ENCODE data around the gene ALG1.
"Not testable (repeated sequence)": the region's sequence is repeated elsewhere in the genome, so short reads cannot be mapped to it uniquely, and the experiment has no call there.

ALG1 gene

DNA sequence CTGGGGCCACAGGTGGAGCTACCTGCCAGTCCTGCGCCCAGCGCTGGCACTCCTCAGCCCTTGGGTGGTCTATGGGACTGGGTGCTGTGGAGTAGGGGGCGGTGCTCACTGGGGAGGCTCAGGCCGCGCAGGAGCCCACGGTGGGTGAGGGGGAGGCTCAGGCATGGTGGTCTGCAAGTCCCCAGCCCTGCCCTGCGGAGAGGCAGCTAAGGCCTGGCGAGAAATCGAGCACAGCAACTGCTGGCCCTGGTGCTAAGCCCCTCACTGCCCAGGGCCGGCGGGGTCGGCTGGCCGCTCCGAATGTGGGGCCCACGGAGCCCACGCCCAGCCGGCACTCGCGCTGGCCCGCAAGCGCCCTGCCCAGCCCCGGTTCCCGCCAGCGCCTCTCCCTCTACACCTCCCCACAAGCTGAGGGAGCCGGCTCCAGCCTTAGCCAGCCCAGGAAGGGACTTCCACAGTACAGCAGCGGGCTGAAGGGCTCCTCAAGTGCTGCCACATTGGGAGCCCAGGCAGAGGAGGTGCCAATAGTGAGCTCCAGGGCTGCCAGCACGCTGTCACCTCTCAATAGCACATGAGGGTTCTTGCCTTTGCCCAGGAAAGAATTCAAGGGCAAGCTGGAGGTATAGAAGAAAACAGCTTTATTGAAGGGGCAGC lies 37.0 kb downstream of the ALG1 start:
- H3K27ac ChIP-seq: no peak overlapping the region
- TF ChIP-seq, protein P1, sequence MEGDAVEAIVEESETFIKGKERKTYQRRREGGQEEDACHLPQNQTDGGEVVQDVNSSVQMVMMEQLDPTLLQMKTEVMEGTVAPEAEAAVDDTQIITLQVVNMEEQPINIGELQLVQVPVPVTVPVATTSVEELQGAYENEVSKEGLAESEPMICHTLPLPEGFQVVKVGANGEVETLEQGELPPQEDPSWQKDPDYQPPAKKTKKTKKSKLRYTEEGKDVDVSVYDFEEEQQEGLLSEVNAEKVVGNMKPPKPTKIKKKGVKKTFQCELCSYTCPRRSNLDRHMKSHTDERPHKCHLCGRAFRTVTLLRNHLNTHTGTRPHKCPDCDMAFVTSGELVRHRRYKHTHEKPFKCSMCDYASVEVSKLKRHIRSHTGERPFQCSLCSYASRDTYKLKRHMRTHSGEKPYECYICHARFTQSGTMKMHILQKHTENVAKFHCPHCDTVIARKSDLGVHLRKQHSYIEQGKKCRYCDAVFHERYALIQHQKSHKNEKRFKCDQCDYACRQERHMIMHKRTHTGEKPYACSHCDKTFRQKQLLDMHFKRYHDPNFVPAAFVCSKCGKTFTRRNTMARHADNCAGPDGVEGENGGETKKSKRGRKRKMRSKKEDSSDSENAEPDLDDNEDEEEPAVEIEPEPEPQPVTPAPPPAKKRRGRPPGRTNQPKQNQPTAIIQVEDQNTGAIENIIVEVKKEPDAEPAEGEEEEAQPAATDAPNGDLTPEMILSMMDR (conservative IDR thresholded peaks at IDR 0.05): no peak
- TF ChIP-seq ZFX (IDR thresholded peaks at IDR 0.05): no peak

DNA sequence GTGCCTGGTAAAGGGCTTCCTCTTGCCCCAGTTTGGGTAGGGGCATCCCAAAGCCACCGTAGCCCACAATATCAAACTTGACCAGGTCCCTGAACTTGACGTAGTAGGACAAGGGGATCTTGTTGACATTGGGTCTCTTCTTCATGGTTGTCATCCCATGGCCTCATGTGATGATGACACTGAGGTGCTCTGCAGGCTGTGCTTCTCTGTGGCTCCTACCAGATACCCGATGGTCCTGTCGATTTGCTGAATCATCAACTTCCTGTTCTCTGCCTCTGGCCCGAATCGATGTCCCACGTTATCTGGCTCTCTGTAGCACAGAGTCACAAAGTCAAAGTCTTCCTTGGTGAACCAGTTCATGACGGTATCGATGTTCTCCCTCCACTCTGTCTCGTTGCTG lies 39.3 kb downstream of the ALG1 start:
- not testable (repeated sequence) for H3K27ac ChIP-seq

DNA sequence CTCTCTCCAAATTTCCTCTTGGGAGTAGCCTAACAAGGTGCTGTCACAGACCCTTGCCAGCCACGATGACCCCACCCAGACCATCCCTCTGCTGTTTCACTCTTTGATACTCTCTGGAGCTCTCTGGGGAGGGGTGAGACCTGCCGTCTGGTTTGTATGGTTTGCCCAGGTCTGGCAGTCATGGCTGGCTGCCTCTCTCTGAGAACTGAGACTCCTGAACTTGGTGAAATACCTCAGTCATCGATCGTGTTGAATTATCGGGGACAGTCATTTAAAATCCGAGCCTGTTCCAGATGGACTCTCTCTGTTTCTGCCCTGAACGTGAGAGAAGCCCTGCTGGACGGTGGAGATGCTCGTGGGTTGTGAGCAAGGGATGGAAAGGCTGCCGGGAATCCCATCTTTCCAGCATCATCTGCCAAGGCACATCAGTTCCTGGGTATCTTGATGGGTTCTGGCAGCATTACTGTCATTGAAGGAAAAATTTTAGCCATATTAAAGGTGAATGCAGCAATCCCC lies 45.2 kb downstream of the ALG1 start:
- not testable (repeated sequence) for H3K27ac ChIP-seq

DNA sequence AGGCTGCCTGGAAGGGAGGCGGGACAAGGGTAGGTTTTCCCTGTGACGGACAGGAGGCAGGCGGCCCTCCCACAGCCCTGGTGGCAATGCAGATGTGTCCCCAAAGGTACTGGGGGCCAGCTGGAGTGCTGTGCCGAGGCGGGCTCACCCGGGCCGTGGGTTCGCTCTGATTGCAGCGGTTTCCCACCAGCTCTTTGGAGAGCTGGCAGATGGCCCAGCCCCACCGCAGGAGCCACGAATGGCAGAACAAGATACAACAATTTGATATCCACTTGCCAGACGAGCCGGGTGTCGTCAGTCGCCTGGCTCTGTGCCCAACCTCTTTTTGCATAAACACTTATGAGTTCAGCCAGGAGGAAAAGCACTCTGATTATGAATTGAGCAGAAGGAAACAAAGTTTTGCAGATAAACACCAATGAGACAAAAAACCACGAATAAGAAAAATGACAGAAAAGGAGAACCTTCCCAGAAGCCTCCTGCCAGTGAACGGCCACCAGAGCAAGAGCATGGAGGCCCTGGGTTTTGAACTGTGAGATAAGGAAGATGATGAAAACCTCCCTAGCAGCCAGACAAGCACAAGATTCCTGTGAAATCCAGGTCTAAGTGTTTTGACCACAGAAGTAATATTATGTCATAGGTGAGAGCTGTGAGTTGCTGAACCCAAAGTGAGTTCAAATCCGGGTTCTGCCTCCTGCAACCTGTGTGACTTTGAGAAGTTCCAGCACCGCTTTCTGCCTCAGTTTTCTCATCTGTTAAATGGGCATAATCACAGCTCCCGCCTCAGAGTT lies 45.9 kb downstream of the ALG1 start:
- H3K27ac ChIP-seq: not testable (repeated sequence)

DNA sequence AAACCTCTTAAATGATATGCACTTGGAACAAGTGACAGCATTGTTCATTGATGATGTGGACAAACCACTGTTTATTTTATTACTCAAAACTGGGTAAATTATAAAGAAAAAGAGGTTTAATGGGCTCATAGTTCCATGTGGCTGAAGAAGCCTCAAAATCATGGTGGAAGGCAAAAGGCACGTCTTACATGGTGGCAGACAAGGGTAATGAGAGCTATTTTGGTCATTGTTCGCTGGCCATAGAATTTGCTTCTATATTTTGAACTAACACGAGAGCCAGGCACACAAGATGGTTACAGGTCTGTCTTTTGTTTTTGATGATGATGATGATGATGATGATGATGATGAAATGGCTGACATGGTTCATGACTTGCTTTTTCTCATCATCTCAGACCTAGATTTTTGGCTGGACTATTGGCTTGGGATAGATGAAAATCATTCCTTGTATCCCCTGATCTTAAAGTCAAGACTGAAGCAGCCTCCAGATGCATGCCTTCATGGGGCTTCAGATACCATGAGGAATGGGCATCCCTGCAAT lies 59.9 kb downstream of the ALG1 start:
- H3K27ac ChIP-seq: not testable (repeated sequence)

DNA sequence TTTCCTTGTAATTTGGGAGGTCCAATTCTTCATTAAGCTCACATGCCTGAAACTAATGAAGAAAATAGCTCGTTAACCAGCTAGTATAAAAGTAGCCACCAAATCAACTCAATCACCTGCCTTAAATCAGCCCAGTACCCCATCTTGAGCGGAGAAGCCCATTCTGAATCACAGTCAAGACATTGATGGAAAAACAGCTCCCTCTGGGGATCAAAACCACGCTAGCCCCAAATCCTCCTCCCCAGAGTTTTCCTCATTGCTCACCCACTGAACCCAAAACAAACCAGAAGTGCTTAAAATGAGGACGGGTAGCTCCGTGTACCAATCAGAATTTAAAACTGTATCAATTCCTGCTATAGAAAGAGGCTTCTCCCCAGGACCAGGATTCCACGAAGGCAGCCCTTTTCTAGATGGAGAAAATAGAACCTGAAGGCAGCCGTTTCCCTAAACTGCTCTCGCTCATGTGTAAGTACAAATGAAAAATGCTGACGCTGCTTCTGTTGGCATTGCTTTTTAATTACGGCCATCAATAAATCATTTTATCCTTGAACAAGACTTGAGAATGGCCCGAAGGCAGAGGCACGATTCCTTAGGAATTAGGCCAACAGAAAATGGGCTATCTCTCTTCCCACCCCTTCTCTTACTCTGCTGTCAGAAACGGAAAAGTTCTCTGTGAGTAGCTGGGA lies 61.4 kb downstream of the ALG1 start:
- not testable (repeated sequence) for H3K27ac ChIP-seq

DNA sequence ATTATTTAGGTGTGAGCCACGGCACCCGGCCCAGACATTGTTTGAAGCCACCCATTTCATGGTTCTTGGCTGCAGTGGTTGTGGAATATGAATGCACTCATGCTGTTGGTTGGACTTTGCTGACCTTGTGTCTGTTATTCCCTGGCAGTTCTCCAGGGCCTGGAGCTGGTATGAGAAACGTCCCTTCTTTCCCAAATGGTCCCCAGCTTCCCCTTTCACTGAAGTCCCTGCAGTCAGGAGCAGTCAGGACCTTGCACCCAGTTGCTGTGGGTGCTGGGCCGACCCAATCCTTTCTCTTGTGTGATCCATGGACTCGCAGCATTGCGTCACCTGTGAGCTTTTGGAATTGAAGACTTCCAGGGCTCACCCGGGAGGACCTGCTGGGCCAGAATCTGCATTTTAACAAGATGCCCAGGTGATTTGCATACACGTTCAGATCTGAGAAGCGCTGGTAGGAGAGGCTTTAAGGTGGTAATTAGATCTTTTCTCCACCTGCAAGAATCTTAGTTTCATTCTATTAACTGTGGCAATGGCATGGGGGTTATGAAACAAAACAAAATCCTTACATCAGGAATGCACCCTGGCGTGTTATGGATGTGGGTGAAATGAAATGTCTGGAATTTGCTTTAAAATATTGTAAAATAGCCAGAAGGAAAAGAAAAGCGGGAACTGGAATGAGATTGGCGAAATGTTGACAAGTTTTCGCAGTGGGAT lies 63.3 kb downstream of the ALG1 start:
- H3K27ac ChIP-seq: not testable (repeated sequence)
